Measurements from ENCODE around the gene CMPK1. TPM values are rescaled to one million over a fixed set of nuclear protein-coding genes. Genes with fewer than 3 reads are reported as not detected.

Gene CMPK1
- total and polyA plus RNA-seq, 2 of the 8 experiments (the other 6 are each of a cell fraction or from before 2014, with no cell fraction given) = 6.0 to 36.9 TPM

DNA sequence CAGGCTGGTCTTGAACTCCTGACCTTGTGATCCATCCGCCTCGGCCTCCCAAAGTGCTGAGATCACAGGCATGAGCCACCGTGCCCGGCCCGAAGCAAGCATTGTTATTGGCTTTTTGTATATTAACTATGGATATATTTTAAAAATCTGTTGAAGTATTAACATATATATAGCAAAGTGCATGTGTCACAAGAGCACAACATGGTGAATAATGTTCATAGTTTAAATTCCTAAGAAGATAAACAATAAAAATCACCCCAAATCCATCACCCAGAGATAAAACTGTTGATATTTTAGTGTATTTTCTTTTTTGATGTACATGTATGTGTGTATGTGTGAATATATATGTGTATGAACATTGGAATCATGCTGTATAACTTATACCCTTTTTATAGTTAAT is 73.4 kb downstream of the CMPK1 start:
- Histone ChIP-seq H3K56ac (replicated peaks; ENCODE audit: insufficient read length, low read depth, low read length) (no peak overlapping the region), H3K9me3 (ENCODE audit: insufficient read depth in 2 of 2, low read depth in 1 of 2, low read length in 1 of 2) (no peaks in the 10 kb centered on the region), H3K27me3 (replicated peaks in 1 of 4; ENCODE audit: control insufficient read depth in 3 of 4, extremely low read depth in 1 of 4, insufficient read depth in 3 of 4, low read length in 3 of 4) (peaks cover 0 to 8% (median 1%) of the 10 kb centered on the region in 4 experiments; a peak in 4 of 7 replicates), H3K23ac (ENCODE audit: insufficient read length) (no peak overlapping the region), H3K14ac (ENCODE audit: insufficient read length) (no peak overlapping the region), H3K4me3 (ENCODE audit: extremely low read depth in 1 of 4, insufficient read depth in 2 of 4, low read depth in 3 of 4, low read length in 4 of 4) (no peak overlapping the region), H3K4ac (replicated peaks; ENCODE audit: insufficient read length, low read depth, low read length) (no peak overlapping the region), H4K20me1 (replicated peaks in 1 of 2; ENCODE audit: control insufficient read depth in 1 of 2, insufficient read depth in 2 of 2, low read length in 2 of 2) (no peaks in the 10 kb centered on the region), H2BK20ac (ENCODE audit: low read length) (no peak overlapping the region), H2BK12ac (ENCODE audit: low read depth, low read length) (no peak overlapping the region), H4K91ac (replicated peaks; ENCODE audit: insufficient read length, low read length) (no peak overlapping the region), H3K4me2 (ENCODE audit: insufficient read depth in 1 of 2, low read depth in 2 of 2, low read length in 2 of 2) (no peak overlapping the region), H3K79me2 (ENCODE audit: control insufficient read depth in 1 of 2, insufficient read depth in 2 of 2, low read length in 2 of 2) (no peaks in the 10 kb centered on the region), H2BK15ac (ENCODE audit: low read length) (no peak overlapping the region), H2AK5ac (ENCODE audit: low read depth, low read length) (no peak overlapping the region), H2BK5ac (ENCODE audit: low read depth, low read length) (no peak overlapping the region), H4K8ac (ENCODE audit: extremely low read depth, insufficient read depth, low read length) (no peak overlapping the region), H4K5ac (ENCODE audit: insufficient read length, low read depth, low read length) (no peak overlapping the region), H3K4me1 (replicated peaks in 1 of 4; ENCODE audit: control insufficient read depth in 3 of 4, insufficient read depth in 4 of 4, low read length in 3 of 4) (no peaks in the 10 kb centered on the region; a peak in 1 of 7 replicates), H3K23me2 (ENCODE audit: low read depth, low read length) (no peaks in the 10 kb centered on the region), H3K9ac (replicated peaks in 1 of 4; ENCODE audit: extremely low read depth in 1 of 4, low read depth in 3 of 4, low read length in 3 of 4) (no peak overlapping the region), H3K36me3 (ENCODE audit: control insufficient read depth in 2 of 4, insufficient read depth in 4 of 4, low read length in 3 of 4) (no peaks in the 10 kb centered on the region), H3K27ac (ENCODE audit: low read depth, low read length) (no peak overlapping the region), H3K79me1 (ENCODE audit: low read depth, low read length) (no peaks in the 10 kb centered on the region), H2AFZ (ENCODE audit: low read length) (no peak overlapping the region), H2BK120ac (replicated peaks; ENCODE audit: low read depth, low read length) (no peak overlapping the region), H3K18ac (ENCODE audit: extremely low read depth, low read length) (no peak overlapping the region)
- no peak for DNase-seq (ENCODE audit: low read depth in 1 of 2, low spot score in 2 of 2)
- ChIA-PET POLR2A (ENCODE audit: partially characterized antibody) (no interaction called here), CTCF (ENCODE audit: partially characterized antibody) (interaction anchor here (1.0 to 3.8 kb wide), 6 partner anchors 10 to 319 kb away, joined by 3 to 41 read pairs (median 4); no protein-coding TSS in a partner anchor)
- WGBS, 2 experiments (ENCODE audit: extremely low coverage in 1 of 2, insufficient coverage in 1 of 2, insufficient read length in 1 of 2, insufficient replicate concordance in 2 of 2, low coverage in 1 of 2, low lambda C conversion rate in 2 of 2, missing lambda C conversion rate in 1 of 2) = 93% methylated on average over 5 of the region's 5 CpGs; no CpG with 5 or more reads in 1 of the 2 experiments
- no peak for FAIRE-seq
- no peak for TF ChIP-seq HDAC2 (IDR thresholded peaks at IDR 0.05; ENCODE audit: borderline replicate concordance in 1 of 2, low read depth in 2 of 2, low read length in 2 of 2)
- no peak for TF ChIP-seq GTF2F1 (IDR thresholded peaks at IDR 0.05; ENCODE audit: borderline replicate concordance, low read depth, low read length)
- no peak for TF ChIP-seq BACH1 (IDR thresholded peaks at IDR 0.05; ENCODE audit: low read length)
